Ecto neural progenitor cell (in vitro differentiated cells): ENCODE data around the gene CD79B.
A peak's percentile ranks its signal among the peaks of the same experiment; 100 is the strongest.
"Not testable (repeated sequence)": the region's sequence is repeated elsewhere in the genome, so short reads cannot be mapped to it uniquely, and the experiment has no call there.

Source experiments
- DNase-seq: peaks from one replicate; pipeline ENCODE4 v3.0.0-alpha.2; 2018; ENCODE audit warnings: low spot score

CD79B gene

DNA sequence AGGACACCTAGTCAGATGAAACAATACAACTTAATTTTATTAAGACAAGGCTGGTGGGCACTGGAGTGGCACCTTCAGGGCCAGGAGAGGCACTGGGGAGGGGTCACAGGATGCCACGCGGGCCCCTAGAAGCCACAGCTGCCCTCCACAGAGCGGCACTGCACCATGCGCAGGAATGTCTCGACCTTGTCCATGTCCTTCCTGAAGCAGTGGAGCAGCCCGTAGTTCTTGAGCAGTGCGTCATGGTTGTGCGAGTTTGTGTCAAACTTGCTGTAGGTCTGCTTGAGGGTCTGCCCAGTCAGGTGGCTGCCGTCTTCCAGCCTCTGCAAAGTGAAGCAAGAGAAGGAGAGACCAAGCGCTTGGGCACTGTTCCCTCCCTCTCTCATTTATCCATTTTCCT lies 22.5 kb downstream of the CD79B start:
- DNase-seq: not testable (repeated sequence)

DNA sequence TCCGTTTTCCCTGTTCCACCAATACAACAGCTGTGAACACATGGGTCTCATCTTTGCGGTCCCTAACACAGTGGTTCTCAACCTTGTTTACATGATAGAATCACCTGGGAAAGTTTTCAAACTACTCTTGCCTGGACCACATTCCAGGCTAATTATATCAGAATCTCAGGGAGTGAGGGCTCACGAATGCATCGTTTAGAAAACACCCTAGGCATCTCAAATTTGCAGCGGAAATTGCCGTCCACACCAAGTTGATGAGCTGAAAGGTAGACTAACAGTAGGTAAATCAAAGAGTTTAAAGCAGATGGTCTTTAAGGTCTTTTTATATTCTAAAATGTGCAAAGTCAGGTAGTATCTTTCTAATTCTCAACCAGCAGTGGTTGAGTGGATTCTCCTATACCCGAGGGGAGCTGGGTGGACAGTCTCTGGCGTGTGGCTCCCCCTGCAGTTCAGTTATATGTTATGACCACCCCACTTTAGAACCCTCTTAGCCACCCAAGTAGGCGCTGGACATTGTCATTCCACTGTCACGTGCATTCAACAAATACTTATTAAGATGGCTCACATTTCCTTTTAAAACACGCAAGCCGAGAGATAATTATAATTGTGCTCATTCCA lies 24.9 kb downstream of the CD79B start:
- DNase-seq: not testable (repeated sequence)

DNA sequence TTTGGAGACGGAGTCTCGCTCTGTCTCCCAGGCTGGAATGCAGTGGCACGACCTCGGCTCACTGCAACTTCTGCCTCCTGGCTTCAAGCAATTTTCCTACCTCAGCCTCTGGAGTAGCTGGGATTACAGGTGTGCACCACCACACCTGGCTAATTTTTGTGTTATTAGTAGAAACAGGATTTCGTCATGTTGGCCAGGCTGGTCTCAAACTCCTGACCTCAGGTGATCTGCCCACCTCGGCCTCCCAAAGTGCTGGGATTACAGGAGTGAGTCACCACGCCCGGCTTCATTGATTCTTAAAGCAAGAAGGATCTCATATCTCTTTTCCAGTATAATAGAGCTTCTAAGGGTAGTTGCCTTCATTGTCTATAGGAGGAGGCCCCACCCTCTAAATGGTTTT lies 27.3 kb downstream of the CD79B start:
- not testable (repeated sequence) for DNase-seq

DNA sequence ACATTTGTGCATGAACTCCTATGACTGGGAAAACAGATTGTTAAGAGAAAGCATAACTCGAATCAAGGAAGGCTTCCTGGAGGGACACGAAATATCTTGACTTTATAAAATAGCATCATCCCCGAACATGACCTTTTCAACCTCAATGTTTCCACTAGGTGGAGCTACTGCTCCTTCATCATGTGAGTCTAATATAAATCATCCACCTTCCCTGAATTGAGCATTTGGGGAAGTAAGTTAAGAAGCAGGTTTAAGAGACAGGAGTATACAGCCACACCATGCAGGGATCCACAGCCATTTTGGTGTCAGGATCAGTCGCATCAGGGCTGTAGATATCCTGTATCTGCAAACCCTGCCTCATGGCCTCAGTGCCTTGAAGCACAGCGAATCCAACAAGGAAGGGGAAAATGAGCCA lies 28.3 kb downstream of the CD79B start:
- DNase-seq: not testable (repeated sequence)

DNA sequence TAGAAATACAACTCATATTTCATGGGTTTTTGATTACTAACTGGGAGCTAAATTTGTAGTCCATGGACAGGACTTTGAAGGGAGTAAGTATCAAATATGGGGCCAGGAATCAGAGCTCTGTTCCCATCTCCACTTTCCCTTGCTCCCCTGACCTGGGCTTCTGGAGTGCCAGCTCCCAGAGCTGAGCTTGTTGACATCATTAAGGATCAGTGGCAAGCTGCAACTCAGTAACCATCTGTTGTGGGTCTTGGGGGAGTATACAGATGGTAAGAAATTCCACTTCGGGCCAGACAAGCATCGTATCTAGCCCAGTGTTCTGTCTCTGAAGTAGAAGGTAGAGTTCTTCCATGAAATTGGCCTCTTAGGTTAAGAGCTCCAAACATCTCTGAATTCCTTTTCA lies 30.2 kb downstream of the CD79B start:
- not testable (repeated sequence) for DNase-seq

DNA sequence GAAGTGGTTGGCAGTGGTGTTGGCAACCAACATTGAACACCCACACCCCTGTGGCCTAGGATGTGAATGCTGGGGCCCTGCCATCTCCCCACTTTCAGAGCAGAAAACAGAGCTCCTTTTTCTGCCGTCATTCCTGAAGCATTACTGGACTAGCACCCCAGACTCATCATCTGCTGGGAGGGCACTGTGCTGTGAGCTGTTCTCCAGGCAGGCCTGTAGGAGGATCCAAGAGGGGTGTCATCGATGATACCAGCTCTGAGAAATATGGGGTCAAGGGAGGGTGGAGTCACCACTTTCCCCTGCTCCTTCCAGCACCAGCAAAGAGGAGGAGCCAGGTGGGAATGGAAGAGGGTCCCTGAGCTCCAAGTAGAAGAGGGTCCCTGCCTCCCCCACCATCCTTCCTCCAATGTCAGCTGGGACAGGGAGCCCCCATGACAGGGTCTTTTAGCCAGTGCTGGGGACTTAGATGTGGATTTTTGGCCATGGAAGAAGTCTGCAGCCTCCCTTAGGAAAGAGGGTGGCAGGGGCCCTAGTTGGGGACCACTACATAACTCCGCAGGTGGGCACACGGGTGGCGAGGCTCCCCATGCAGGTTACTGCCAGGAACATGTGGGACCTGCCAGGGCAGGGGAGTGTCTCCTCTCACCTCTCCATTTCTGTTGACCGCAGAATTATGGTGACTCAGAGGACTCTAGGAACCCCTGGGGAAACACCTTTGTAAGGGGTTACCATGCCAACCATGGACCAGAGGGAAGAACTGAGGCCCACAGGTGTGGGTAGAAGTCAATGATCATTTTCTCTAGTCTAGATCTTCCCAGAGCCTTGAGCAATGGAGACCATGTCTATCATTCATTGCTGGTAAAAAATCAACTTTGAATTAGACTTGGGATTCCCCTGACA lies 33.0 kb downstream of the CD79B start:
- DNase-seq: not testable (repeated sequence)

DNA sequence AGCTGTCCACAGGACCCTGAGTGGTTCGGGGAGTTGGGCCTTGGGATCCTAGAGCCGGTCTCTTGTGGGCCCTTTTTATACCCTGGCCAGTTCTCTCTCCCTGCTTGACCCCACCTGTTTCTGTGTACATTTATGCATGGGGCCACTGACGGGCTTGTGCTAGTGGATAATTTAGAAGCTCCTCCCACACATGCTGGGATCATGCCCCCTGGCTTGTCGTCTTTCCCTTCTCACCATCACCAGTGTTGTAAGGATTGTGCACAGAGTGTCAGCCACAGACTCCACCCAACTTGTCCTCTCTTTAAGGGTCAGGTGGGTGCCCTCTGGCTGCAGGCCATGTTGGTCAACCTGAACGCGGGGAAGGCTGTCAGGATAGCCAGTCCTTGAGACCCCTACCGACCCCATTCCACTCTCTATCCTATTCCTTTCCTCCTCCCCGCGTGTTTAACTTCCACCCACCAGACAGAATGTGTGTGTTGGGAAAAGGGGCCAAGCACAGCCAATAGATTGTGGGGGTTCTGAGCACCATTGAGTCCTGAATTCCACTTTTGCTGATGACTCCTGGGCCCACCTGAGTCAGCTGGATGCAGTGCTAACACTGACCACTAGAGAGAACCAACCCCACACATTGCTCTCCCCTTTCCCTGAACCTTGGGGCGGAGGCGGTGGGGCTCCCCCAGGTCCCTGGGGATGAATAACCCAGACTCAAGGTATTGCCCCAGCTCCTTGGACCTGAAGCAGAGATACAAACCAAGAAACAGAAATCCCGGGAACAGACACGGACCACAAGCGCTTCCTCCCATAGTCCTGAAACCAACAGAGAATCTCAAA lies 35.4 kb downstream of the CD79B start, which contains the start of gene CSH1:
TSS of gene CSH1 (minus strand) at position 51 of the 831 bp plus-strand sequence. CDS start 63 bp downstream, outside the sequence.
- not testable (repeated sequence) for DNase-seq

DNA sequence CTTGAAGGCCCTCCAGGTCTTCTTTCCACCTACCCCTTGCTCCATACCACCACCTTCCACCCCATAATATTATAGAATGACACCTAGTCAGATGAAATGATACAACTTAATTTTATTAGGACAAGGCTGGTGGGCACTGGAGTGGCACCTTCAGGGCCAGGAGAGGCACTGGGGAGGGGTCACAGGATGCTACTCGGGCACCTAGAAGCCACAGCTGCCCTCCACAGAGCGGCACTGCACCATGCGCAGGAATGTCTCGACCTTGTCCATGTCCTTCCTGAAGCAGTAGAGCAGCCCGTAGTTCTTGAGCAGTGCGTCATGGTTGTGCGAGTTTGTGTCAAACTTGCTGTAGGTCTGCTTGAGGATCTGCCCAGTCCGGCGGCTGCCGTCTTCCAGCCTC lies 37.3 kb downstream of the CD79B start:
- DNase-seq: not testable (repeated sequence)

DNA sequence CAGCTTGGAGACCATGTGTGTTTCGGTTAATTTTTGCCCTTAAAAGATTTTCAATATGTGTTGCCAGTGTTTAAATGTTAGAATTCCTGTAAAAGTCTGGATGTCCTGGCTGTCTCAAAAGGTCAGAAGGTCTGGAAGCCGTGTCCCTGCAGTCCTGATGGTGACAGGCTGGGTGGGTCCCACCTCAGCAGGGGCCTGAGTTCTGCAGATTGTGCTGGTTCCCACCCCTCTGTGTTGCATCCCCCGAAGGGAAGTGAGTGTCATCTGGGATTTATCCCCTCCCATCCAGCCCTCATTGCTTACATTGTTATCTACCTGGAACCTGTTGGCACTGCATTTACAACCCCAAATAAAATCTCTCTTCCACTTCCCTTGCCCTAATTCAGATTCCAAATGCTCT lies 38.1 kb downstream of the CD79B start:
- not testable (repeated sequence) for DNase-seq

DNA sequence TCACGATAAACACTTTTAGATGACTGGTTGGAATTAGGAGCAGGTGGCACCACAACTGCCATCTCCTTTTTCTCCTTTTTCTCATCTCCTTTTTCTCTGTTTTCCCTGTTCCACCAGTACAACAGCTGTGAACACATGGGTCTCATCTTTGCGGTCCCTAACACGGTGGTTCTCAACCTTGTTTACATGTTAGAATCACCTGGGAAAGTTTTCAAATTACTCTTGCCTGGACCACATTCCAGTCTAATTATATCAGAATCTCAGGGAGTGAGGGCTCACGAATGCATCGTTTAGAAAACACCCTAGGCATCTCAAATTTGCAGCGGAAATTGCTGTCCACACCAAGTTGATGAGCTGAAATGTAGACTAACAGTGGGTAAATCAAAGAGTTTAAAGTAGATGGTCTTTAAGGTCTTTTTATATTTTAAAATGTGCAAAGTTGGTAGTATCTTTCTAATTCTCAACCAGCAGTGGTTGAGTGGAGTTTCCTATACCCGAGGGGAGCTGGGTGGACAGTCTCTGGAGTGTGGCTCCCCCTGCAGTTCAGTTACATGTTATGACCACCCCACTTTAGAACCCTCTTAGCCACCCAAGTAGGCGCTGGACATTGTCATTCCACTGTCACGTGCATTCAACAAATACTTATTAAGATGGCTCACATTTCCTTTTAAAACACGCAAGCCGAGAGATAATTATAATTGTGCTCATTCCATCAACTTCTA lies 39.7 kb downstream of the CD79B start:
- DNase-seq: not testable (repeated sequence)

DNA sequence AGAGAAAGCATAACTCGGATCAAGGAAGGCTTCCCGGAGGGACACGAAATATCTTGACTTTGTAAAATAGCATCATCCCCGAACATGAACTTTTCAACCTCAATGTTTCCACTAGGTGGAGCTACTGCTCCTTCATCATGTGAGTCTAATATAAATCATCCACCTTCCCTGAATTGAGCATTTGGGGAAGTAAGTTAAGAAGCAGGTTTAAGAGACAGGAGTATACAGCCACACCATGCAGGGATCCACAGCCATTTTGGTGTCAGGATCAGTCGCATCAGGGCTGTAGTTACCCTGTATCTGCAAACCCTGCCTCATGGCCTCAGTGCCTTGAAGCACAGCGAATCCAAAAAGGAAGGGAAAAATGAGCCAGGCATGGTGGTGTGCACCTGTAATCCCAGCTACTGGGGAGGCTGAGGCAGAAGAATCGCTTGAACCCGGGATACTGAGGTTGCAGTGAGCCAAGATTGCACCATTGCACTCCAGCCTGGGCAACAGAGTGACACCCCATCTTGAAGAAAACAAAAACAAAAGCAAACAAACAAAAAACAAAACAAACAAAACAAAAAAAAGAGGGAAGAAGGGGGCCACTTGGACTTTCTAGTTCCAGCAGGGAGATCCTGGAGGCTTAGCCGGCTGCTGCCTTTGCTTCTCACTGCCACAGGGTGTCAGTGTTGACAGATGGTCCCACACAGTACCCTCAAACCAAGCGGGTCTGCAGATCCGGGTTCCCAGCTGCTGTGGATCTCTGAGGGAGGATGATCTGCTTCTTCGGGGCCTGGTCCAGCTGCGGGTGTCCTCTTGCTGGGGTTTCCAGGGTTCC lies 42.9 kb downstream of the CD79B start:
- peak; percentile 65 for DNase-seq

DNA sequence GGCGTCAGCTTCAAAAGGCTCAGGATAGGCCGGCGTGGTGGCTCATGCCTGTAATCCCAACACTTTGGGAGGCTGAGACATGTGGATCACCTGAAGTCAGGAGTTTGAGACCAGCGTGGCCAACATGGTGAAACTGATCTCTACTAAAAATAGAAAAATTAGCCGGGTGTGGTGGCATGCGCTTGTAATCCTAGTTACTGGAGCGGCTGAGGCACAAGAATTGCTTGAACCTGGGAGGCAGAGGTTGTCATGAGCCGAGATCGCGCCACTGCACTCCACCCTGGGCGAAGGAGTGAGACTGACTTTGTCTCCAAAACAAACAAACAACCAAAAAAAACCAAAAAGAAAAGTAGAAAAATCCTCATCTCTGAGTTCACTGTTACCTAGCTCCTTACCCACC lies 47.0 kb downstream of the CD79B start:
- not testable (repeated sequence) for DNase-seq

DNA sequence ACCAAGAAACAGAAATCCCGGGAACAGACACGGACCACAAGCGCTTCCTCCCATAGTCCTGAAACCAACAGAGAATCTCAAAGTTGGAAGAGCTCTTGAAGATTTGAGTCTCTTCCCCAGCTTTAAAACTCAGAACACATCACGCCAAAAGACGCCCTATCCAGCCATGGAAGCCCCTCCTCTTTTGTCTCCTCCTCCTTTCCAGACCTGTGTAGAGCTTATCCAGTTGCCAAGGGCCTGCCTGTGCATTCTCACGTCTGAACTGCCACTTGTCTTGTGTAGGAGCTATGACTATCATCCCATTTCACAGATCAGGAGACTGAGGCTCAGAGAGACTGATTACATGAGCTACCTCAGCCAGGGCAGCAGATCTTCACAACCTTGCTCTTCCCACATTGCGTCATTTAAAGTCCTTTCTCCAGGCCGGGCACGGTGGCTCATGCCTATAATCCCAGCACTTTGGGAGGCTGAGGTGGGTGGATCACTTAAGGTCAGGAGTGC lies 49.5 kb downstream of the CD79B start:
- not testable (repeated sequence) for DNase-seq

DNA sequence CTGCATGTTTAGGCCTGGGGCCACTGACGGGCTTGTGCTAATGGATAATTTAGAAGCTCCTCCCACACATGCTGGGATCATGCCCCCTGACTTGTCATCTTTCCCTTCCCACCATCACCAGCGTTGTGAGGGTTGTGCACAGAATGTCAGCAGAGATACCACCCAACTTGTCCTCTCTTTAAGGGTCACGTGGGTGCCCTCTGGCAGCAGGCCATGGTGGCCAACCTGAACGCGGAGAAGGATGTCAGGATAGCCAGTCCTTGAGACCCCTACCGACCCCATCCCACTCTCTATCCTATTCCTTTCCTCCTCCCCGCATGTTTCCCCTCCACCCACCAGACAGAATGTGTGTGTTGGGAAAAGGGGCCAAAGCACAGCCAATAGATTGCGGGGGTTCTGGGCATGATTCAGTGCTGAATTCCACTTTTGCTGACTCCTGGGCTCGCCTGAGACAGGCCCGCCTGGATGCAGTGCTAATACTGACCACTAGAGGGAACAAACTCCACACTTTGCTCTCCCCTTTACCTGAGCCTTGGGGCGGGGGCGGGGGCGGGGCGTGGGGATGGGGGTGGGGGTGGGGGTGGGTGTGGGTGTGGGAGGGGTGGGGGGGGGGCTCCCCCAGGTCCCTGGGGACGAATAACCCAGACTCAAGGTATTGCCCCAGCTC lies 50.1 kb downstream of the CD79B start, which contains the start of gene GH2:
TSS of gene GH2 (minus strand) at position 10 of the 667 bp plus-strand sequence. CDS start 143 bp downstream, outside the sequence.
- DNase-seq: peak; percentile 75

DNA sequence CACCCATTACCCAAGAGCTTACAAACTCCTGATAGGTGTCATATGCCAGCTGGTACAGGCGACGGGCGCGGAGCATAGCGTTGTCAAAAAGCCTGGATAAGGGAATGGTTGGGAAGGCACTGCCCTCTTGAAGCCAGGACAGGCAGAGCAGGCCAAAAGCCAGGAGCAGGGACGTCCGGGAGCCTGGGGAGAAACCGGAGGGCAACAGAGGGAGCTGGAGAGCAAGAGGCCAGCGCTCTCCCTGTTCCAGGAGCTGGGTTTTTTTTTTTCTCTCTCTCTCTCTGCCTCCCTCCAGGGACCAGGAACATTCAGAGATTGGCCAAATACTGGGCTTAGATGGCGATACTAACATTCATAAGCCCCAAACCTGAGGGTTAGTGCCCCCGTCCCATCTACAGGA lies 50.8 kb downstream of the CD79B start:
- DNase-seq: peak; percentile 73

DNA sequence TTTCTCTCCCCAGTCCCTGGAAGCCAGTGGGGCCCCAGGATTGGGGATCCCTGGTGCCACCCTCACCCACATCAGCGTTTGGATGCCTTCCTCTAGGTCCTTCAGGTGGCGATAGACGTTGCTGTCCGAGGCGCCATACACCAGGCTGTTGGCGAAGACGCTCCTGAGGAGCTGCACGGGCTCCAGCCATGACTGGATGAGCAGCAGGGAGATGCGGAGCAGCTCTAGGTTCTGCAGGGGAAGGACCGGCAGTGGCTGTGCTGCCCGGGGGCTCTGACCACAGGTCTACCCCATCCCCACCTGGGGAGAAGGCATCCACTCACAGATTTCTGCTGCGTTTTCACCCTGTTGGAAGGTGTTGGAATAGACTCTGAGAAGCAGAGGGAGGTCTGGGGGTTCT lies 51.4 kb downstream of the CD79B start:
- DNase-seq: no peak
